NOMO-1 treated with dmso at 0.1 percent for 144 hours (cell line): ENCODE measurements around the gene ARHGAP18.

Experiments used
- DNase-seq: peaks from one replicate; lab custom pipeline; 2025; ENCODE audit not compliant: unreplicated experiment; lab: John Stamatoyannopoulos, UW

ARHGAP18 gene

DNA sequence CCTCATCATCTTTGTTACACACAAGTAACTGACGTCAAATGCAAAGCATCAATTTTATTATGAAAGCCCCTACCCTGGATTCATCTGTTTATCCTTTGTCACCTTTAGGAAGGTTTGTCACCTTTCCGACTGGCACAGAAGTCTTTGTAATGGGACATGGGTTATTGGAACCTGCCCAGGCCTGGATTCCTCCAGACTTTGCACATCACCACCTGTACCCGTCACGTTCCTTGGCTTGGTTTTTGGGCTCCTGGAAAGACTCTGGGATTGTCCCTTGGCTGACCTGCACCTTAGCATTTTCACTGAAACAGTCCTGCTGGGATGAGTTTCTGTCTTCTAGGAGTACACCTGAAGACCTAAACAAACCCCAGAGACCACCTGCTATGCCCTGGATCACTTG, 15.4 kb upstream of the ARHGAP18 start:
- DNase-seq = no peak

DNA sequence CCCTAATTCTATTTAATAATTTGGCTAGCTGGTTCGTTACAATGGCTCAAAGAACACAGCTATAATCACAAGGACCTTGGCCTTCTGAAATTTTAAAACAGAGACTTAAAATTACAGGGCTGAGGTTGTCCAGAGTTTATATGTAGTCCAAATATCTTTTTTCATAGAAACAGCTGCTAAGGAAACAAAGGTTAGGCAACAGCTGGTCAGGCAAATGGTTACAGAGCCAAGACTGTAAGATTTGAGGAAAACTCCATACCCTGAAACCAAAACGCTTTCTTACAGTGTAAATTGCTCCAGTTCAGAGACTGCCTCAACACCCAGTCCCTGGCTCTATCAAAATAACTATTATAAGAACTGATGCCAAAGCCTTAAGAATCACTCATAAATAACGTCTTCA, 9.7 kb upstream of the ARHGAP18 start:
- no peak for DNase-seq

DNA sequence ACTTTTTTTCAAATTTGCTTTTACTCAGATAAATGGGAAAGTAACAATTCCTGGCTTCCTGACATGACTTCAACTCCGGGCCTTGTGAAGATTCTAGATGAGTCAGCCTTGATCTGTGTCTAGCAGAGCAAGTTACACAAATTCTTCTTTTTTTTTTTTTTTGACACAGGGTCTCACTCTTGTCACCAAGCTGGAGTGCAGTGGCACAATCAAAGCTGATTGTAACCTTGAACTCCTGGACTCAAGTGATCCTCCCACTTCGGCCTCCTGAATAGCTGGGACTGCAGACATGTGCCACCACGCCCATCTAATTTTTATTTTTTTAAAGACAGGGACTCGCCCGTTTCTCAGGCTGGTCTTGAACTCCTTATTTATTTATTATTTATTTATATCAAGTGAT, 7.3 kb upstream of the ARHGAP18 start:
- DNase-seq = no peak

DNA sequence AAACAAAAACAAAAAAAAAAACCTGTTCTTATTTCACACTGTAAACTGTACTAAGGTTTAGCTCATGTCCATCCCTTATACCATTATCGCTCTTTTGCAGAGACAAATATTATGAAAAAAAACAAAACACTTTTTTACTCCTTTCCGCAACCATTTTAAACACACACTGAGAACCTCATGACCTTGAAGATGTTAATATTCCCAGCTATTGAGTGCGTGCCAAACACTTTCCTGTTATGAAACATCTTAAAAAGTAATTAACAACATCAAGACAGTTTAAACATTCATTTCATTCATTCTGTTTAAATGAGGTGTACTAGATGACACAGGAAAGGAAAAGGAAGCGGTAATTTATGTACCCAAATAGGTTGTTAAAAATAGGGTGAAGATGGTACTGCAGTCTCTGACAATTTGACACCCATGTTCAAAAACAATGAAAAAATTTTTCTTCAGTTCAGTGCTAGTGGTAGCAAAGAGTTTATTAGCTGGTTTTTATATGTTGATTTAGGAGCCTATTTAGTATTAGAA, 3.9 kb upstream of the ARHGAP18 start:
- no peak for DNase-seq

DNA sequence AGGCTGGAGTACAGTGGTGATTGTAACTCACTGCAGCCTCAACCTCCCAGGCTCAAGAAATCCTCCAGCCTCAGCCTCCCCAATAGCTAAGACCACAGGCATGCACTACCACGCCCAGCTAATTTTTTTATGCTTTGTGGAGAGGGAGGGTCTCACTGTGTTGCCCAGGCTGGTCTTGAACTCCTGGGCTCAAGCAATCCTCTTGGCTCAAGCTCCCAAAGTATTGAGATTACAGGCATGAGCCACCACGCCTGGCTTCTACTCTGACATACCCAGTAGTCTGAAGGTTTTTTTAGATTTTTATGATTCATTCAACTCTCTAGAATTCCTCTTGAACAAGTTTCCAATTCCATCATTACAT, 1.3 kb upstream of the ARHGAP18 start:
- no peak for DNase-seq

DNA sequence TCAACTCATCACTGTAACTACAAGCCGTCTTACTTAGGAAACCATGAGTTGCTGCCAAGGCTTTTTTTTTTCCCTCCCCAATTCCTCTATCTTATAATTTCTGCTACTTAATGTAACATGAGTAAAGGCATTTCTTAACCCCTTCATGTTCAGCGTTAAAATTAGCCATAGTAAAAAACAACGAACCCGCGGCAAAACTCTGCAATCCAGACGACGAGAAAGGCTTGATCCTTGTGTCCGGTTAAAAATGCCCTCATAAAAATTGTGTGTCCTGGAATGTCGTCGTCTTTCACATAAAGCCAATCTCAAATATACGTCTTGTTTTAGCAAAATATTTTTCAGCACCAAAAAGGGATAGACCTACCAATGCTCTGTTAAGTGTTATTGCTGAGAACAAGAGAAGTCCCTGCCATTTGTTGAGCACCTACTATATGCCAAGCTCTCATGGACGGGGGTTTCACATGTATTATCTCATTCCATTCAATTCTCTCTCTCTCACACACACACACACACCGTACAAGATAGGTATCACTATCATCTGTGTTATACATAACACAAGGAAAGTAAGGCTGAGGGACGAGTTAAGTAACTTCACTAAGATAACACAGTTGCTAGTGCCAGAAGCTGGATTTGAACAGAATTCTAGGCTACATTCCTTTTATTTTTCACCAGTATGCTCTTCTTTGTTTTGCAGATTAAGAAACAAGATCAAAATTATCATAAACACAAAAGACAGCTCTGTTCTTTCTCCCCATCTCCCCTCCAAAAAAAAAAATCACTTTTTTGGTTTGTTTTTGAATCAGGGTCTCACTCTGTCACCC, 683 bp upstream of the ARHGAP18 start:
- DNase-seq = no peak

DNA sequence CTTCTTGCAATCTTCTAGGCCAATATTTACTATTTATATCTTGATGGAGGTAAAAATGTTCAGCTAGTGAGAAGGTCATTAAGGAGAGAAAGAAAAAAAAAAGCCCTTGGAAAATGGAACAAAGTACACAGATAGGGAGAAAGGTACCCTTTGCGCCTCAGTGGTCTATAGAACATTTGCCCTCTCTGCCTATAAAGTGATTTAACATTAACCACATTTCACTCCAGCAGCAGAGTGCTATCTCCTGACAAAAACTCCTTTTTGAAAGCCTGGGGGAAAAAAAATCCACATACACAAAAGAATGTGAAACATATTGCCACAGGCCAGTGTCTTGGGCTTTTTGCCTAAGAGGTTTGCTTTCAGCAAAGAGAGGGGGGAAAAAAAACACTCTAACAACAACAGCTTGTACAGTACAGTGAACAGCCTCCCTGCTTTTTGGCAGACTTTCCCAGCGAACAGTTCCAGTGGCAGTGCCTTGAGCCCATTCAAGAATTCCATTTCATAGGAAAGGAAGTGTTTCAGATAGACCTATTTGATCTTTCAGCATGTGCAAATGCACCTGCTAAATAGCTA, 695 bp downstream of the ARHGAP18 start:
- no peak for DNase-seq

DNA sequence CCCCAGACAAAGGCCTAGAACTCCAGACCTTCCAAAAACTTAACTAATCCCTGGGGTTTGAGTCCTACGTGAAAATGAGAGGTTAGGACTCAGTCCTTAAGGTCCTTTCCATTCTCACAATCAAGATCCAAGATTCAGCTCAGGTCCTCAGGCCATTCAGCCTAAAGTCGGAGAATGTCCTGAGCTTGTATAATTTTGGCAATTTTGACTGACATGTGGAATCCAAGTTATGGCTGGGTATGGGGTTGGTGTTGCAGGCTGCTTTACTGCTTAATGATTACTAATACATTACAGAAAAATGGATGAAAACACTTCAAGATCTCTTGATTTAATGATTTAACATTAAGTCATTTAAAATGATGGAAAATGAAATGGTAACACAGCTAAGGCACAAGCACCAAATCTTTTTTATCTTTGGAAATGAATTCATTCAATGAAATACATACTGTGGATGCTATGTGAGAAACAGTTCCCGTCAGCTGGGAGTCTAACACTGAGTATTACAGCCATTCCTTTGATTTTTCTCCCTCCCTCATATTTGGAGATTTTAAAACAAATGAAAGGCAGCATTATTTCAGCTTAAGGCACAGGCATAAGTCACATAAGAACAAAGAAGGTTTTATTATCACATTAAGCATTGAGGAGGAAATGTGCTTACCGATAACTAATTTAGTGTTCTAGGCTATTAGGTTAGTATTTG, 1.3 kb downstream of the ARHGAP18 start:
- no peak for DNase-seq

DNA sequence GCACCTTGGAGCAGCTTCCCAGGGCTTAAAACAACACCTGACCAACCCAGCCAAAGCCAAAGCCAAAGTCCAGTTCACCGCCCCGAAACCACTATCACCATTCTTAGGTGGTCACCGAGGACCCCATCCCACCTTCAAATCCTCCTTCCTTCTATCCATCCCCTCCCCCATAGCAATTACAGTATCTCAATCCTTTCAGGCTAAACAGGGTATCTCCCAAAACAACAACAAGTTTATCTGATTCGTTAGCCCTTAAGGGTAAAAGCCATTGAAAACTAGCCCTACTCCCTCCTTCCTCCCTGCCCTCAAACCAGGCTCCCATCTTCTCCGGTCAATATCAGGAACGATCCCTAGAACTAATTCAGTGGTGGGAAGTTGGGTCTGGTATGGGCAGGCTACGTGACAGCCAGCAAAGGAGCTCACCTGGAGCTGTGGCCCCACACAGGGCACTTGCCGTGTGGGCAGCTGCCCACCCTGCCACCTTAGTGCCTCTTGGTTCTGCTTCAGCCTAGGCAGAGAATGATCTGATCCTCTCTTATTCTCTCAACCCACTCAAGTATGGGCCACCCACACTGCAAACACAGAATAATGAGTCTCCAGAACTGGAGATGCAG, 2.0 kb downstream of the ARHGAP18 start:
- DNase-seq = no peak

DNA sequence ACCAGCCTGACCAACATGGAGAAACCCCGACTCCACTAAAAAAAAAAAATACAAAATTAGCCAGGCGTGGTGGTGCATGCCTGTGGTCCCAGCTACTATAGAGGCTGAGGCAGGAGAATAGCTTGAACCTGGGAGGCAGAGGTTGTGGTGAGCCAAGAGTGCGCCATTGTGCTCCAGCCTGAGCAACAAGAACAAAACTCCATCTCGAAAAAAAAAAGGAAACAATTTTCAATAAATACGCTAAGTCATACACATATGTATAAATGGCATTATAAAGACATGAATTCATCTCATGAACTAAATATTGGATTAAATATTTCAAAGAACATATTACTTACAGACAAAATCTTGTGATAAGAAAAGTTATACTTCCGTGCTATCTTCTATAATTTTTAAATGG, 2.9 kb downstream of the ARHGAP18 start:
- no peak for DNase-seq

DNA sequence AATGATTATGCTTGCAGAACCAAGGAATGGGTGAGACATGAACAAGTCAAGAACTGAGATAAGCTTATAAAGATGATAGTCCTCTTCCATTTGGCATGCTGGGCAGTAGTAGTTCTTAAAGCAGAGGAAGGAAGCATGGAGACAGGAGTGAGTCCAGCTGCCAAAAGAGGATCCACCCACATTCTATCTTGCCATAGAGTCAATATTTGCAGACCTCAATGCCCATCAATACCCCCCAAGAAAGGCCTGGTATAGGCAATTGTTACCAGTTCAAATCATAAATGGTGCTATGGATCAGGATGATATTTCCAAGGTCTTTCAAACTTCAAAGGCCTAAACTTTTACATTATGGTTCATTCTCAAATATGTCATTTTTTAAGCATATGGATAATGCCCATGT, 4.8 kb downstream of the ARHGAP18 start:
- no peak for DNase-seq

DNA sequence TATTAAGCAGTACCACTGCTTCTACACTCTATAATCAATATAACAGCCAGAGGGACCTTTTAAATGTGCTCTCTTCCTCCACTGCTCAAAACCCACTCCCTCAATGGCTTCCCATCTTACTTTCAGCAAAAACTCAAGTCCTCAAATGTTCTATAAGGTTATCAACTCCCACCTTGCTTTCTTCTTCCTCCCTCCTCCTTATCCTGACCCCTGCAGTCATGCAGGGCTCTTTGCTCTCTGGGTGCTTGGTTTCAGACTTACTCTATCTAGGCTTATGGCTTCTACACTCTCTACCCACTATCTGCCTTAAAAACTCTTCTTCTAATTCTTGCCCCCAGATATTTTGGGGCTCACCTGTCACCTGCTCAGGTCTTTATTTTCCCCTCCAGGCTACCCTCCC, 5.3 kb downstream of the ARHGAP18 start:
- DNase-seq = no peak

DNA sequence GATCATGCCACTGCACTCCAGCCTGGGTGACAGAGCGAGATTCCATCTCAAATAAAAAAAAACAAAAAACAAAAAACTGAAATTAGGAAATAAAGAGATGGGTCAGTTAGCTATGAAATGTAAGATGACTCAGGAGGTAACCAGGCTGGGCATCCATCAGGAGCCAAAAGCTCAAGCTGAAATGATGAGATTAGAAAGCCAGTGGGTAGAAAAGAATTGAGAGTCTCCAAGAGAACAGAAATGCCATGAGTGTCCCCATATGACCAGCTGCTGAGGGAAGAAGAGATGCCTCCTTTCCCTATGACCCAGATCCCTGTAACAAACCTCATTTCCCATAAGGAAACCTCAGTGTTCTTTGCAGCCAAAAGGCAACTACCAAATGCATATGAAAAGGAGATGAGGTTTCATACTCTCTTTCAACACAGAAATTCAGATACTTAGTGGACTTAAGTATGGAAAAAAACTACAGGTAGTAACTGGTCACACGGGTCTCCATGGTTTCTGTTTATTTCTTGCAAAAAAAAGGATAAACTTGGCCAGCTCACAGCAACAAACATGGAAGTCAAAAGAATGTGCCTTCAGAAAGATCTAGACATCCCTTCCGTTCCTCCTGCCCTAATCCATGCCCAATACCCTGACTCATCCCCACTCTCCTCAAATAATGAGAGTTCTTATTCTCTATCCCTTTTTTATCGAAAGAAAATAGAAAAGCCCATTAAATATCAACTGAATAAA, 8.1 kb downstream of the ARHGAP18 start:
- no peak for DNase-seq

DNA sequence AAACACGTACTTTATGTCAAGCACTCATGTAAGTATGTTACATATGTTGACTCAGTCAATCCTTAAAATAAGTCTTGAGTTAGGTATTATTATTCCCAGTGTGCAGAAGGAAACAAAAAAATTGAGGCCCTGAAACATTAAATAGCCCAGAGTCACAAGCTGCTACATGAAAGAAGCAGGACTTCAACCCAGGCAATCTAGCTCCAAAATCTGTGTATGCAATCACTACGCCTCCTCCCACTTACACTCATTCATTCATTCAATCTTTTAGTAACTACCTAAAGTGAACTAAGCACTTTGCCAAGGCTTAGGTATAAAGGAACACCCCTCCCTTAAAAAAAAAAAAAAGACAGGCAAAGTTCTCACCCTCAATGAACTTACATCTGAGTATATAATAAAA, 9.3 kb downstream of the ARHGAP18 start:
- no peak for DNase-seq

DNA sequence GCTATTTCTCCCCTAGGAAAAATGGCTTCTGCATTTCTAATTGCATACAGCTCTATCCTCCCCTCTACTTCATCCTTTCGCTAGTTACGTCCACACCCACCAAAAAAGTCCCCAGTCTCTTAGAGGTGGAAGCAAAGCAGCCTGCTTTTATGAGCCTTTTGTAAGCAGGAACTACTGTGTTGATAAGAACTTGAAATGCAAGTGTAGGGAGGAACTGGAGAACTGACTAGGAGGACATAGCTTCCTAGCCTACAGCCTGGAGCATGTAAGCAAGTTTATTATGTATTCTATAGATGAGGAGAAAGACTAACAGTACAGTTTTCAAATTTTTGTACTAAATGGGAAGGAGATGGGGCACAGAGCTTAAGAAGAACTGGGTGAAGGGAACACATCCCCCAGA, 10.3 kb downstream of the ARHGAP18 start:
- DNase-seq = no peak

DNA sequence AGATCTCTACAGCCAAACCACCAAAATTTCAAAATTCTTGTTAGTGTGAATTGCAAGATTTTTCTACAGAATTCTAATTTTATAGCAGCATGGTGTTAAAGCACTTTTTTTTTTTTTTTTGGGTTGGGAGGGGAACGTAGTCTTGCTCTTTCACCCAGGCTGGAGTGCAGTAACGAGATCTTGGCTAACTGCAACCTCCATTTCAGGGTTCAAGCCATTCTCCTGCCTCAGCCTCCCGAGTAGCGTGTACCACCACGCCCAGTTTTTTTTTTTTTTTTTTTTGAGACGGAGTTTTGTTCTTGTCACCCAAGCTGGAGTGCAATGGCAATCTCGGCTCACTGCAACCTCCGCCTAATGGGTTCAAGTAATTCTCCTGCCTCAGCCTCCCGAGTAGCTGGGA, 11.5 kb downstream of the ARHGAP18 start:
- no peak for DNase-seq

DNA sequence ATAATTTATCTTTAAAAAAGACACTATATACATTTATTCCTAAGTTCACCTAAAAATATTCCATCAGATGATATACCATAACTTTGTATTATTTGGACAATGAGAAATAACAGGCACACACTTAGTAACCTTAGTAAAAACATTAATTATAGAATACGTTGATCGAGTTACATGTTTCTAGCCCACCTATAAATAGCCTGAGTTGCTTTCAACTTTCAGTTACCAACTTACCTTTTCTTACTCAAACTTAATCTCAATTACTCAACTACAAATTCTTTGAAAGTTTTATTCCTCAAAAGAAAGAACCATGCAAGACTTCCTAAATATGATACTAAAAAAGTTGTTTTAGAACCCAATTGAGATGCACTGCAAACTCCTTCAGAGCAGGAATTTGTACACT, 12.2 kb downstream of the ARHGAP18 start:
- no peak for DNase-seq

DNA sequence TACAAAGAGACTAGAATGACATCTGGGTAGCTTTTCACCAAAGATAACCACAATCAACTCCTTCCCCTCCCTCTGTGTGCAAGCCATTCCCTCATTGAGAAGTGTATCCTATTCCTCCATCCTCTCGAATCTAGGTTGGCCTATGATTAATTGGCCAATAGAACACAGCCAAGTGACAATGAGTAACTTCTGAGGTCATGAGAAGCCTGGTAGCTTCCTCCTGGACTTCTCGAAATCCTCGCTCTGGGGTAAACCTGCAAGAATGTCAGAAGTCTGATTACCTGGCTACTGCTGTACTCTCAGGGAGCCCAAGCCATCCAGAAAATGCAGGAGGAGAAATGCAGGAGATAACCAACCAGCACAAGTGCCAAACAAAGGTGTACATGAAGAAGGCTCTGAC, 13.1 kb downstream of the ARHGAP18 start:
- no peak for DNase-seq

DNA sequence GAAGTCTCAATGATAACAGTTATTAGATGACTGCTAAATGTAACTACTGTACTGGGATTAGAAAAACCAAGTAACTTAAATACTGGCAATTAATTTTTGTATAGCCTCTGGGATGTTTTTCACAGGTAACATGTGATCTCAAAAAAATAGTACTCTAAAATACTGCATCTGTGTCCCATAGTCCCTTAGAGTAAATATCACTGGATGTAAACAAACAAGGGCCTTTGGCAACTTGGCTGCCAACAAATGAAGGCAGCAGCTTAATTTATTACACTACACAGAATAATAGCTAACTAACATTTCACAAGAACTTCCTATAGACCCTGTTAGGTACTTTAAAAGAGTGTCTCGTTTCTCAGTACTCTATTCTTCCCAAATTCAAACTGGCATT, 14.0 kb downstream of the ARHGAP18 start:
- DNase-seq = no peak

DNA sequence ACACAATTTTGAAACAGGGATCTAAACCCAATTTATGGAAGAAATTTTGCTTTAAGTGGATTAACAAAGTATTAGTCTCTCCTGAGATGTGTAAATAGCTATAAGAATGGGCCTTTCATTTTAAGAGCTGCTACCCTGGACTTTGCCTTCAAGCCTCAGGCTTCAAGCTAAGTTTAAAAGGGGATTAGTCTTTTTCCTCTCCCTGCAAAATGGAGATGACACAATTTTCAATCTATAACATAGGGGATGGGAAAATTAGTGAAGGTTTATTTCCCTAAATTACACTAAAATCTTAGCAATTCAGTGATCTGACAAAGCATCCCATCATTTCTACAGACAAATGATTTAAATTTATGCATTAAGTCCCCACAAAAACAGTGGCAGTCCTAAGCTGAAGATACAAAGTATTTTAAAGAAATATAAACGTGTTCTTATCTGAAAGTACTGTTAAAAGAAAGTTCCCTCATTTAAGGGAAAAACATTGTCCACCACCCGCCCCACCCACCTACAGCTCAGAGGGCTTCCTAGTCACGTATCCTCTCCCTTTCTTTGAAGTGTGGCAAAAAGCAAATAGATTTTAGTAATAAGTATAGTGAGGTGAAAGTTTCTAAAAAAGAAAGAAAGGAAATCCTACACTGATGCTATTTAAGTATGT, 14.5 kb downstream of the ARHGAP18 start:
- DNase-seq = no peak

DNA sequence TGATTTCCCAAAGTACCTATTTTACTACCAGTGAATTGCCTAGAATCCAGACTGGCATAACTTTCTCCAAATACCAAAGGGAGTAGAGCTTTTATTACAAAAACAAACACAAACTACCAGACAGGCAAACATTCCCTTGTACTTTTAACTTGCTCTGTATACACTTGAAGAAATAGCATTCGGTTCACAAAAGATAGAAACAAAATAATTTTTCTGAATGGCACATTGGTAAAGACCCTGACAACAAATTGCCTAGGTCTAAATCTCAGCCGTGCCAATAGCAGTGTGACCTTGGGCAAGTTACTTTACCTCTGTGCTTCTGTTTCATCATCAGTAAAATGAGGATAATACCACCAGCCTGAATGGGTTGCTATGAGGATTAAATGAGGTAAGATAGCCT, 15.9 kb downstream of the ARHGAP18 start:
- no peak for DNase-seq
